Measurements from ENCODE around the gene SLC47A1.
A peak's percentile ranks its signal among the peaks of the same experiment; 100 is the strongest.

The SLC47A1 gene

GRCh38 chr17:19539841-19540311 is 6.2 kb downstream of the SLC47A1 start:
- DNase-seq (ENCODE audit: low read depth in 2 of 2) = no peak
- H3K4me3 ChIP-seq (replicated peaks in 1 of 2; ENCODE audit: low read depth in 2 of 2, low read length in 2 of 2) = no peak overlapping the region
- TF ChIP-seq, protein P1, sequence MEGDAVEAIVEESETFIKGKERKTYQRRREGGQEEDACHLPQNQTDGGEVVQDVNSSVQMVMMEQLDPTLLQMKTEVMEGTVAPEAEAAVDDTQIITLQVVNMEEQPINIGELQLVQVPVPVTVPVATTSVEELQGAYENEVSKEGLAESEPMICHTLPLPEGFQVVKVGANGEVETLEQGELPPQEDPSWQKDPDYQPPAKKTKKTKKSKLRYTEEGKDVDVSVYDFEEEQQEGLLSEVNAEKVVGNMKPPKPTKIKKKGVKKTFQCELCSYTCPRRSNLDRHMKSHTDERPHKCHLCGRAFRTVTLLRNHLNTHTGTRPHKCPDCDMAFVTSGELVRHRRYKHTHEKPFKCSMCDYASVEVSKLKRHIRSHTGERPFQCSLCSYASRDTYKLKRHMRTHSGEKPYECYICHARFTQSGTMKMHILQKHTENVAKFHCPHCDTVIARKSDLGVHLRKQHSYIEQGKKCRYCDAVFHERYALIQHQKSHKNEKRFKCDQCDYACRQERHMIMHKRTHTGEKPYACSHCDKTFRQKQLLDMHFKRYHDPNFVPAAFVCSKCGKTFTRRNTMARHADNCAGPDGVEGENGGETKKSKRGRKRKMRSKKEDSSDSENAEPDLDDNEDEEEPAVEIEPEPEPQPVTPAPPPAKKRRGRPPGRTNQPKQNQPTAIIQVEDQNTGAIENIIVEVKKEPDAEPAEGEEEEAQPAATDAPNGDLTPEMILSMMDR (IDR thresholded peaks at IDR 0.05; ENCODE audit: low read depth, low read length) = no peak

DNA sequence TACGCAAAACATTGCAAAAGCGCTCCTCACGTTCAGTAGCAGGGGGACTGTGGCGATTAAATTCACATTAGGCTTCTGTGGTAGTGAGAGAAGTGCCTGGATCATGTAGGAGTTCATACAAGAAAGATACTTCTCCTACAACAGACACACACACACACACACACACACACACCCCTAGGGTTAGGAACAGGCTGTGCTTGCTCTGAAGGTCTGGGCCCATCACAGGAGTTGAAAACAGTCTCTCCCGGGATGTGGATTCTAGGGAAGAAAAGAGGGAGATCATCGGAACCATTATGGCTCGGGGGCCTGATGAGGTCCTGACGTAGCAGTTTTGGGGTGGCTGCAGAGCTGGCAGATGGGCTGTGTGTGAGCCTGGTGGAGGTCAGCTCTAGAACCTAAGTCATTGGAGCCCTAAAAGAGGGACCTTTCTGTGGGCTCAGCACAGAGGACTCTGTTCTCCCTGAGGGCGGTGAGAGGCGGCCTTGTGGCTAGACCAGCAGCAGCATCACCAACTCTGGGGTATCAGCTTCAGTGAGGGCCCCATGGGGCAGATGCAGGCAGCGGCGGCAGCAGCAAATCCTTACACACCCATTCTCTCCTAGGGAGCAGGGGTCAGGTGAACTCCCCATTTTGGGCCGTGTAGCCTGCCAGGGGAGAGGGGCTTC is 7.2 kb downstream of the SLC47A1 start:
- DNase-seq (ENCODE audit: low read depth in 2 of 2) = no peak
- TF ChIP-seq, protein P1 (IDR thresholded peaks at IDR 0.05; ENCODE audit: low read depth, low read length) = no peak

DNA sequence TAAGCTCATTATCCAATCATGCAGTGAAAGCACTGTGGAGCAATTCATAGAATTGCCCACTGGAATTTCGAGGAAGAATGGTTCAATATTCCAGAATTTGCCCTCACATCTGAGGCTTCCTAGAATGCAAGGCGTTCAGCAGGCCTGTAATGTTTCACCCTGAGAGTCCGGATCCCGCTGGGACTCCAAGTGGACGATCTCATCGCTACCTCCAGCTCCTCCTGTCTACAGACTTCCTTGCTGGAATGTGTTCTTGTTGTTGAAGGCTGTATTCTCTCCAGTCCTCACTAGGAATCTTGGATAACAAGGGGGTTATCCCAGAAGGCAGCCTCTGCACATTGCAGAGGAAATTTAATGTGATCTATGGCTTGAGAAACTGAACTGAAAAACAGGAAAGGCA is 7.8 kb downstream of the SLC47A1 start:
- TF ChIP-seq, protein P1 (IDR thresholded peaks at IDR 0.05; ENCODE audit: low read depth, low read length) = no peak
- no peak overlapping the region for H3K4me3 ChIP-seq (replicated peaks in 1 of 2; ENCODE audit: low read depth in 2 of 2, low read length in 2 of 2)
- DNase-seq (ENCODE audit: low read depth in 2 of 2) = no peak

More for the DNA sequence above, 7.2 kb downstream of the SLC47A1 start:
- H3K4me3 ChIP-seq (replicated peaks in 1 of 2; ENCODE audit: low read depth in 2 of 2, low read length in 2 of 2) = no peak overlapping the region

DNA sequence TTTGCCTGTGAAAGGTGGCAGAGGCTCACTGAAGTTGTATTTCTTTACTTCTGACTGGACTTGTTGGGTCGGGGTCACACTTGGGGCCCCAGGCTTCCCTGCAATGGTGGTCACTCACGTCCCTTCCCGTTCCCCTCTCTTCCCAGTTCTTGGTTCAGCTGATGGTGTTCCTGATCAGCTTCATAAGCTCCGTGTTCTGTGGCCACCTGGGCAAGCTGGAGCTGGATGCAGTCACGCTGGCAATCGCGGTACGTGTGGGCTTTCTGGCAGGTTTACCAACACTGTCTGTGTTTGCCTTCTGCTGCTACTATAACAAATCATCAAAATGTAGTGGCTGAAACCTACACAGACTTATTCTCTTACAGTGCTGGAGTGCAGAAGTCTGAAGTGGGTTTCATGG is 8.6 kb downstream of the SLC47A1 start:
- no peak overlapping the region for H3K4me3 ChIP-seq (replicated peaks in 1 of 2; ENCODE audit: low read depth in 2 of 2, low read length in 2 of 2)
- DNase-seq (ENCODE audit: low read depth in 2 of 2) = no peak
- TF ChIP-seq, protein P1 (IDR thresholded peaks at IDR 0.05; ENCODE audit: low read depth, low read length) = no peak

- TF ChIP-seq, protein P1 (IDR thresholded peaks at IDR 0.05; ENCODE audit: low read depth, low read length) = no peak
- no peak for DNase-seq (ENCODE audit: low read depth in 2 of 2)
- no peak overlapping the region for H3K4me3 ChIP-seq (replicated peaks in 1 of 2; ENCODE audit: low read depth in 2 of 2, low read length in 2 of 2)
Observed at GRCh38 chr17:19544366-19544765, 10.7 kb downstream of the SLC47A1 start.

- TF ChIP-seq, protein P1 (IDR thresholded peaks at IDR 0.05; ENCODE audit: low read depth, low read length) = no peak
- no peak overlapping the region for H3K4me3 ChIP-seq (replicated peaks in 1 of 2; ENCODE audit: low read depth in 2 of 2, low read length in 2 of 2)
- peak in 1 of 2 donors; percentile 34 for DNase-seq (ENCODE audit: low read depth in 2 of 2)
Observed at GRCh38 chr17:19546289-19547065, 12.8 kb downstream of the SLC47A1 start.
